Measurements from ENCODE around the gene PTPRJ. TPM values are rescaled to one million over a fixed set of nuclear protein-coding genes. Genes with fewer than 3 reads are reported as not detected.

PTPRJ gene
- polyA plus RNA-seq, 1 donor from 2014 or later, result 8.6 TPM

DNA sequence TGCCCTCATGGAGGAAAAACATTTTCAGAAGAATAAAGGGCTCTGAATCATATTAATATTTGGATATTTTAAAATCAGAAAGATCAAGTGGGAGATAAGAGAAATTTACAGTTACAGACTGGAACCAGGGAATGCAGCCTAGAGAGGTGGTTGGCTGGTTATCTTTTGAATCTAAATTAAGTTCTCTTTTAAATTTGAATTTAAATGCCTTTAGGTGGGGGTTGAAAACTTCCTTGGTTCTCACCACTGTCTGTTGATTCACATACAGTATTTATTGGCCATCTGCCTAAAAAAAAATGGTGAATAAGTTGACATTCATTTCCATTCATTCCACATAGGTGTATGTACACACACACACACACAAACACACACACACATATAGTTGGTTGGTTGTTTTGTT lies 35.7 kb upstream of the PTPRJ start:
- H3K4me3 ChIP-seq (ENCODE audit: low read length), result no peak overlapping the region
- no peaks in the 10 kb centered on the region for H3K36me3 ChIP-seq (ENCODE audit: insufficient read depth, low read length)
- no peaks in the 10 kb centered on the region for H4K20me1 ChIP-seq (ENCODE audit: insufficient read depth)
- no peaks in the 10 kb centered on the region for H3K9me2 ChIP-seq (ENCODE audit: insufficient read depth, low read length)
- no peak overlapping the region for H3K4me2 ChIP-seq (ENCODE audit: low read length)
- no peak for TF ChIP-seq EZH2 (IDR thresholded peaks at IDR 0.05; ENCODE audit: borderline replicate concordance, insufficient read depth, low read length, poor library complexity, severe bottlenecking)
- TF ChIP-seq, protein P1, sequence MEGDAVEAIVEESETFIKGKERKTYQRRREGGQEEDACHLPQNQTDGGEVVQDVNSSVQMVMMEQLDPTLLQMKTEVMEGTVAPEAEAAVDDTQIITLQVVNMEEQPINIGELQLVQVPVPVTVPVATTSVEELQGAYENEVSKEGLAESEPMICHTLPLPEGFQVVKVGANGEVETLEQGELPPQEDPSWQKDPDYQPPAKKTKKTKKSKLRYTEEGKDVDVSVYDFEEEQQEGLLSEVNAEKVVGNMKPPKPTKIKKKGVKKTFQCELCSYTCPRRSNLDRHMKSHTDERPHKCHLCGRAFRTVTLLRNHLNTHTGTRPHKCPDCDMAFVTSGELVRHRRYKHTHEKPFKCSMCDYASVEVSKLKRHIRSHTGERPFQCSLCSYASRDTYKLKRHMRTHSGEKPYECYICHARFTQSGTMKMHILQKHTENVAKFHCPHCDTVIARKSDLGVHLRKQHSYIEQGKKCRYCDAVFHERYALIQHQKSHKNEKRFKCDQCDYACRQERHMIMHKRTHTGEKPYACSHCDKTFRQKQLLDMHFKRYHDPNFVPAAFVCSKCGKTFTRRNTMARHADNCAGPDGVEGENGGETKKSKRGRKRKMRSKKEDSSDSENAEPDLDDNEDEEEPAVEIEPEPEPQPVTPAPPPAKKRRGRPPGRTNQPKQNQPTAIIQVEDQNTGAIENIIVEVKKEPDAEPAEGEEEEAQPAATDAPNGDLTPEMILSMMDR (IDR thresholded peaks at IDR 0.05; ENCODE audit: poor library complexity, severe bottlenecking), result no peak
- TF ChIP-seq TAF1 (IDR thresholded peaks at IDR 0.05; ENCODE audit: low read depth), result no peak
- no peak for TF ChIP-seq SMC3 (conservative IDR thresholded peaks at IDR 0.05; ENCODE audit: poor library complexity)
- no peak for TF ChIP-seq RAD21 (conservative IDR thresholded peaks at IDR 0.05)
- TF ChIP-seq POLR2AphosphoS5 (IDR thresholded peaks at IDR 0.05), result no peak
- TF ChIP-seq, protein P2, sequence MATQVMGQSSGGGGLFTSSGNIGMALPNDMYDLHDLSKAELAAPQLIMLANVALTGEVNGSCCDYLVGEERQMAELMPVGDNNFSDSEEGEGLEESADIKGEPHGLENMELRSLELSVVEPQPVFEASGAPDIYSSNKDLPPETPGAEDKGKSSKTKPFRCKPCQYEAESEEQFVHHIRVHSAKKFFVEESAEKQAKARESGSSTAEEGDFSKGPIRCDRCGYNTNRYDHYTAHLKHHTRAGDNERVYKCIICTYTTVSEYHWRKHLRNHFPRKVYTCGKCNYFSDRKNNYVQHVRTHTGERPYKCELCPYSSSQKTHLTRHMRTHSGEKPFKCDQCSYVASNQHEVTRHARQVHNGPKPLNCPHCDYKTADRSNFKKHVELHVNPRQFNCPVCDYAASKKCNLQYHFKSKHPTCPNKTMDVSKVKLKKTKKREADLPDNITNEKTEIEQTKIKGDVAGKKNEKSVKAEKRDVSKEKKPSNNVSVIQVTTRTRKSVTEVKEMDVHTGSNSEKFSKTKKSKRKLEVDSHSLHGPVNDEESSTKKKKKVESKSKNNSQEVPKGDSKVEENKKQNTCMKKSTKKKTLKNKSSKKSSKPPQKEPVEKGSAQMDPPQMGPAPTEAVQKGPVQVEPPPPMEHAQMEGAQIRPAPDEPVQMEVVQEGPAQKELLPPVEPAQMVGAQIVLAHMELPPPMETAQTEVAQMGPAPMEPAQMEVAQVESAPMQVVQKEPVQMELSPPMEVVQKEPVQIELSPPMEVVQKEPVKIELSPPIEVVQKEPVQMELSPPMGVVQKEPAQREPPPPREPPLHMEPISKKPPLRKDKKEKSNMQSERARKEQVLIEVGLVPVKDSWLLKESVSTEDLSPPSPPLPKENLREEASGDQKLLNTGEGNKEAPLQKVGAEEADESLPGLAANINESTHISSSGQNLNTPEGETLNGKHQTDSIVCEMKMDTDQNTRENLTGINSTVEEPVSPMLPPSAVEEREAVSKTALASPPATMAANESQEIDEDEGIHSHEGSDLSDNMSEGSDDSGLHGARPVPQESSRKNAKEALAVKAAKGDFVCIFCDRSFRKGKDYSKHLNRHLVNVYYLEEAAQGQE (IDR thresholded peaks at IDR 0.05; ENCODE audit: borderline replicate concordance), result no peak
- TF ChIP-seq MXI1 (conservative IDR thresholded peaks at IDR 0.05; ENCODE audit: poor library complexity, severe bottlenecking), result no peak
- no peak for TF ChIP-seq EP300 (conservative IDR thresholded peaks at IDR 0.05; ENCODE audit: poor library complexity, severe bottlenecking)
- H3K79me2 ChIP-seq (replicated peaks; ENCODE audit: insufficient read depth, low read length), result no peaks in the 10 kb centered on the region
- no peaks in the 10 kb centered on the region for H3K27me3 ChIP-seq (ENCODE audit: insufficient read depth, low read depth, low read length)
- H2AFZ ChIP-seq (ENCODE audit: low read depth, low read length), result no peak overlapping the region
- H3K27ac ChIP-seq (ENCODE audit: low read length), result no peak overlapping the region
- H3K9ac ChIP-seq (ENCODE audit: low read length), result no peak overlapping the region
- H3K9me3 ChIP-seq (ENCODE audit: low read length), result no peaks in the 10 kb centered on the region
- no peaks in the 10 kb centered on the region for H3F3A ChIP-seq (ENCODE audit: insufficient read depth, low read length, poor library complexity, severe bottlenecking)

DNA sequence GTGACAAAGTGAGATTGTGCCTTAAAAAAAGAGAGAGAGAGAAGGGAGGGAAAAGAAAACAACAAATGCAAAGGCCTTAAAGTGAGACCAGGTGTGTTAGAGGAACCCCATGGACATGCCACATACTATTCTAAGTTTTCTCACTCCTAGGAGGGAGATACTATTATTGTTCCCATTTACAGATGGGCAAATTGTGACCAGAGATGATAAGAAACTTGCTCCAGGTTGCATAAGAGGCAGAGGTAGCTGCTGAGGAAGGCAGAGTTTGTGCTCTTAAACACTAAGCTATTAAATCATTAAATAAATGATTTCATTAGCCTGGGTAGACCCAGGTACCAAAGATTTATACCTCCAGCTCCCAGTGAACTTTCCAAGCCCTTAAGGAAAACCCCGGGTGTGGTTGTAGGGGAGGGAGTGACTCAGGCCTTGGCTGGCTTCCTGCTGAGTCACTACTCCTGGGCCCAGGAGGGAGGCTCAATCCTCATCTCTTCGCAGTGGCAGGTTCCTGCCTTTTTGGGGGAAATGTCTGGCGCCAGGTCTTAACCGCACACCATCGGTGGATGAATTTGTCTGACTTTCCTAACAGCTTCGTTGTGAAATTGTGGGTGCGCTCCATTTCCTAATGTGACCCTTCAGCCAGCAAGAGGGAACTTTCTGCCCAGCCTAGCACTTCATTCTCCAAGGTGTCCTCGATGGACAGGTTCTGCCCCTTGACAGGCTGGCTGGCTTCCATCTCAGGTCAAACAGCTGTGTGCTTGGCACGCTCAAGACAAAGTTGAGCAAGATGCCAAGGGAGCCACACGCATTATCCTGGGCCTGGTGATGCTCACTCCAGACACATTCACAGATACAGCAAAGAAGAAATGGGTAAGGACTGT lies 33.4 kb upstream of the PTPRJ start:
- Histone ChIP-seq H3K36me3 (ENCODE audit: insufficient read depth, low read length) (no peaks in the 10 kb centered on the region), H3K4me3 (ENCODE audit: low read length) (no peak overlapping the region), H3K9ac (ENCODE audit: low read length) (no peak overlapping the region), H3F3A (ENCODE audit: insufficient read depth, low read length, poor library complexity, severe bottlenecking) (no peaks in the 10 kb centered on the region), H3K27me3 (ENCODE audit: insufficient read depth, low read depth, low read length) (no peaks in the 10 kb centered on the region), H3K27ac (ENCODE audit: low read length) (no peak overlapping the region), H2AFZ (ENCODE audit: low read depth, low read length) (no peak overlapping the region), H3K9me2 (ENCODE audit: insufficient read depth, low read length) (no peaks in the 10 kb centered on the region), H3K79me2 (replicated peaks; ENCODE audit: insufficient read depth, low read length) (no peaks in the 10 kb centered on the region), H3K4me2 (ENCODE audit: low read length) (no peak overlapping the region), H4K20me1 (ENCODE audit: insufficient read depth) (no peaks in the 10 kb centered on the region), H3K9me3 (ENCODE audit: low read length) (no peaks in the 10 kb centered on the region)
- TF ChIP-seq EP300 (conservative IDR thresholded peaks at IDR 0.05; ENCODE audit: poor library complexity, severe bottlenecking), result no peak
- no peak for TF ChIP-seq MXI1 (conservative IDR thresholded peaks at IDR 0.05; ENCODE audit: poor library complexity, severe bottlenecking)
- TF ChIP-seq, protein P1 (IDR thresholded peaks at IDR 0.05; ENCODE audit: poor library complexity, severe bottlenecking), result no peak
- no peak for TF ChIP-seq POLR2AphosphoS5 (IDR thresholded peaks at IDR 0.05)
- TF ChIP-seq TAF1 (IDR thresholded peaks at IDR 0.05; ENCODE audit: low read depth), result no peak
- no peak for TF ChIP-seq RAD21 (conservative IDR thresholded peaks at IDR 0.05)
- no peak for TF ChIP-seq EZH2 (IDR thresholded peaks at IDR 0.05; ENCODE audit: borderline replicate concordance, insufficient read depth, low read length, poor library complexity, severe bottlenecking)
- TF ChIP-seq, protein P2 (IDR thresholded peaks at IDR 0.05; ENCODE audit: borderline replicate concordance), result no peak
- no peak for TF ChIP-seq SMC3 (conservative IDR thresholded peaks at IDR 0.05; ENCODE audit: poor library complexity)
